ENCODE measurements around the gene PSKH1. TPM values are rescaled to one million over a fixed set of nuclear protein-coding genes. Genes with fewer than 3 reads are reported as not detected.

The PSKH1 gene
- total RNA-seq, 2 experiments from 2014 or later: 21.0 to 21.6 TPM

DNA sequence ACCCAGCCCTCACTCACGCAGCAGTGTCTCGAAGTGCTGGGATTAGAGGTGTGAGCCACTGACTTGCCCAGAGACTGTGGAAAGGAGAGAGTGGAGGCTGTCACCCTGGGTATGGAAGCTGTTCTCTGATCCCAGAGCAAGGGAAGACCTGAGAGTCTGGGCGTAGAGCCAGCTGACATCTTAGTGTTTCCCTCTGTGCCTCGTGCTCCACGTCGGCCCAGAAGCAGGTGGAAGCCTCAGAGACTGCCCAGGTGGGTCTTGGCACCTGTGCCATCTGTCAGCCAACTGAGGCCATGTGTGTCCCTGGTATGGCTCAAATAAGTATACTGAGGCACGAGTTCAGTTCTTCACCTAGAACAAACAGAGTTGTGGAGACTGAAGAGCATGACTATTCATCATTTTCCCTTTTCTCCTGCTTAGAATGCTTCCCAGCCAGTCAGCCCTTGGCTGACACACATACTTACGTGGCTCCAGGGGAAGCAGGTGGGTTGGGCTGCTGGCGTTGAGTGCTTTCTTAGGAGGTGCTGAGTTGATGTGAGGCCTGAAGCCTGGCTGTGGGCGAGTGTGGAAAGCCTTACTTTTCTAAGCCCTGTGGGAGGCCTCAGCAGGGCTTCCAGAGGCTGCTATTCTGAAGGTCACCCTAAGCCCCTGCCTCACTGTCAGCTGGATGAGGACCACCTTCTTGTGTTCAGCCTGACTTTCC lies 30.5 kb downstream of the PSKH1 start:
- H3K36me3 Mint-ChIP-seq: peaks cover 2% of the 10 kb centered on the region
- CTCF ChIA-PET: interaction anchor here (1.1 to 4.5 kb wide), 4 partner anchors 18 to 107 kb away, joined by 4 to 24 read pairs (median 8); partner anchors contain the start of gene PSKH1

GRCh38 chr16:67924140-67924906 lies 31.3 kb downstream of the PSKH1 start:
- Mint-ChIP-seq H3K27ac (no peak overlapping the region), H3K27me3 (no peaks in the 10 kb centered on the region), H3K36me3 (peaks cover 2% of the 10 kb centered on the region), H3K4me1 (peaks cover 8% of the 10 kb centered on the region), H3K9me3 (ENCODE audit: low read depth) (no peaks in the 10 kb centered on the region), H3K4me3 (no peak overlapping the region)
- no peak for ATAC-seq
- CTCF ChIA-PET: interaction anchor here (0.9 to 5.2 kb wide), 7 partner anchors 11 to 403 kb away, joined by 3 to 53 read pairs (median 4); partner anchors contain the start of gene PSKH1
- no peak for DNase-seq

More for the DNA sequence above, 30.5 kb downstream of the PSKH1 start:
- DNase-seq: peak; percentile 40
- no peak overlapping the region for H3K4me3 Mint-ChIP-seq
- H3K27ac Mint-ChIP-seq: no peak overlapping the region
- no peak for ATAC-seq
- H3K9me3 Mint-ChIP-seq (ENCODE audit: low read depth): no peaks in the 10 kb centered on the region
- peaks cover 8% of the 10 kb centered on the region for H3K4me1 Mint-ChIP-seq
- H3K27me3 Mint-ChIP-seq: no peaks in the 10 kb centered on the region

DNA sequence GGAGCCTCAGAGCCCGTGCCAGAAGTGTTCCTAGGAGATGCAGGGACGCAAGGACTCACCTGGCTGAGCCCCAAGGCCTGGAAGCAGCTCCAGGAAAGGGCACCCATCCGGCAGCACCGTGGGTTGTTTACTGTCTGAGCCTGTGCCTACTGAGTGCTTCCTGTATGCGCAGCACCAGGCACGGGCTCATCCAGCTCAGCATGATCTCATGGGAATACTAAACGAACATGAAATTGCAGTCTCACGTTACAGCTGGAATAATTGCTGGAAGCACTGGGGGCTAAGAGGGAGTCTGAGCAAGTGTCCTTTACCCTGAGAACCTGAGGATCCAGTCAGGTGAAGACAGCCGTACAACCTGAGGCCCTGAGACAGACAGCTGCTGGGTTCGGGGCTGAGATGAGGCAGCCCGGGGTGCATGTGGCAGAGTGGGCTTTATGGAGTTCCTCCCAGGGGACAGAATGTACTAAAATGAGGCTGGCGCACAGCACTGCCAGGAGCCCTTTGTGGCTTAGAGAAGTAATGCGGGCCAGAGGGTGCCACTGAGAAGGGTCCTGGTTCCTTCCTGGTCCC lies 33.2 kb downstream of the PSKH1 start:
- H3K9me3 Mint-ChIP-seq (ENCODE audit: low read depth): no peaks in the 10 kb centered on the region
- CTCF ChIA-PET: interaction anchor here (0.9 to 5.2 kb wide), 5 partner anchors 9 to 405 kb away, joined by 3 to 53 read pairs (median 24); no protein-coding TSS in a partner anchor
- H3K4me1 Mint-ChIP-seq: peaks cover 8% of the 10 kb centered on the region
- no peak overlapping the region for H3K4me3 Mint-ChIP-seq
- ATAC-seq (no peak), DNase-seq (no peak)
- no peaks in the 10 kb centered on the region for H3K36me3 Mint-ChIP-seq
- no peak overlapping the region for H3K27ac Mint-ChIP-seq
- no peaks in the 10 kb centered on the region for H3K27me3 Mint-ChIP-seq

GRCh38 chr16:67927131-67927941 lies 34.3 kb downstream of the PSKH1 start:
- H3K27ac Mint-ChIP-seq: no peak overlapping the region

GRCh38 chr16:67928147-67928546 lies 35.1 kb downstream of the PSKH1 start:
- Mint-ChIP-seq H3K4me1 (no peaks in the 10 kb centered on the region), H3K9me3 (ENCODE audit: low read depth) (no peaks in the 10 kb centered on the region), H3K36me3 (no peaks in the 10 kb centered on the region), H3K4me3 (no peak overlapping the region), H3K27me3 (no peaks in the 10 kb centered on the region), H3K27ac (peak overlapping the region; percentile 6)
- CTCF ChIA-PET: interaction anchor here (0.6 to 5.2 kb wide), 25 partner anchors 9 to 407 kb away, joined by 3 to 53 read pairs (median 4); partner anchors contain the start of genes PSKH1 and PSMB10
- DNase-seq: no peak
- ATAC-seq: no peak

More at GRCh38 chr16:67927131-67927941, 34.3 kb downstream of the PSKH1 start:
- ATAC-seq: no peak
- H3K36me3 Mint-ChIP-seq: no peaks in the 10 kb centered on the region
- peaks cover under 1% of the 10 kb centered on the region for H3K4me1 Mint-ChIP-seq
- no peaks in the 10 kb centered on the region for H3K9me3 Mint-ChIP-seq (ENCODE audit: low read depth)
- H3K4me3 Mint-ChIP-seq: no peak overlapping the region
- CTCF ChIA-PET: interaction anchor here (0.9 to 5.2 kb wide), 13 partner anchors 8 to 406 kb away, joined by 3 to 53 read pairs (median 6); partner anchors contain the start of genes PSKH1 and PSMB10
- no peaks in the 10 kb centered on the region for H3K27me3 Mint-ChIP-seq
- peak; percentile 39 for DNase-seq

GRCh38 chr16:67928561-67929364 lies 35.7 kb downstream of the PSKH1 start:
- DNase-seq: peak; percentile 86
- Mint-ChIP-seq H3K4me1 (no peaks in the 10 kb centered on the region), H3K4me3 (no peak overlapping the region), H3K36me3 (peaks cover 3% of the 10 kb centered on the region), H3K9me3 (ENCODE audit: low read depth) (no peaks in the 10 kb centered on the region), H3K27ac (peak overlapping the region; percentile 6), H3K27me3 (no peaks in the 10 kb centered on the region)
- CTCF ChIA-PET: interaction anchor here (0.6 to 5.2 kb wide), 26 partner anchors 9 to 408 kb away, joined by 3 to 53 read pairs (median 4); partner anchors contain the start of genes PSKH1 and PSMB10
- peak; percentile 92 for ATAC-seq

DNA sequence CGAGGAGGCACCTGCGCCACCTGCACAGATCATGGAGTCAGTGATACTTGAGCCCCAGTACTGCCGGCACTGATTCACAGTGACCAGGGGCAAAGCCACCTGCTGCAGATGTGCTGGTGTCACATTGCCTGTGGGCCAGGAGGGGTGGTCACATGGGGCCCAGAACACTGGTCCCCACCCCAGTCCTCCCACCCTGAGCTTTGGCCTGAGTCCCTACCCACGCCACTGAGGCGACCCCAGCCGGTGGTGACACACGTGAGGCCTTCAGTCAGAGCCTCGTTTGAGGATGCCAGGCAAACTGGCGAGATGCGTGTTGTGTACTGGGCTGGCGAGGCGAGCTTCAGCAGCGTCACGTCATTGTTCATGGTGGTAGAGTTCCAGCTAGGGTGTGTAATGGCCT lies 37.1 kb downstream of the PSKH1 start:
- peak; percentile 41 for DNase-seq
- H3K4me3 Mint-ChIP-seq: no peak overlapping the region
- H3K4me1 Mint-ChIP-seq: peaks cover 11% of the 10 kb centered on the region
- H3K27me3 Mint-ChIP-seq: no peaks in the 10 kb centered on the region
- ATAC-seq: no peak
- H3K9me3 Mint-ChIP-seq (ENCODE audit: low read depth): no peaks in the 10 kb centered on the region
- no peak overlapping the region for H3K27ac Mint-ChIP-seq
- CTCF ChIA-PET: interaction anchor here (1.3 to 2.0 kb wide), 2 partner anchors 47 to 115 kb away, joined by 4 to 12 read pairs; no protein-coding TSS in a partner anchor
- H3K36me3 Mint-ChIP-seq: peaks cover 17% of the 10 kb centered on the region

- no peaks in the 10 kb centered on the region for H3K27me3 Mint-ChIP-seq
- H3K4me3 Mint-ChIP-seq: no peak overlapping the region
- H3K9me3 Mint-ChIP-seq (ENCODE audit: low read depth): no peaks in the 10 kb centered on the region
- no peak for DNase-seq
- ATAC-seq: no peak
- H3K4me1 Mint-ChIP-seq: peaks cover 15% of the 10 kb centered on the region
- CTCF ChIA-PET: interaction anchor here (1.3 to 2.0 kb wide), 3 partner anchors 47 to 115 kb away, joined by 4 to 12 read pairs (median 8); partner anchors contain the start of gene NRN1L
- no peak overlapping the region for H3K27ac Mint-ChIP-seq
- peaks cover 22% of the 10 kb centered on the region for H3K36me3 Mint-ChIP-seq
These were observed 37.7 kb downstream of the PSKH1 start for GRCh38 chr16:67930678-67931211.

GRCh38 chr16:67931712-67932461 lies 38.8 kb downstream of the PSKH1 start, which contains the start of gene CTRL:
TSS of gene CTRL (minus strand) at chr16:67931862. CDS start at chr16:67931852, 10 bp downstream.
- peak within 1 kb of the TSS; percentile 50 for H3K27ac Mint-ChIP-seq
- H3K9me3 Mint-ChIP-seq (ENCODE audit: low read depth): no peaks in the 10 kb centered on the region
- DNase-seq (no peak), ATAC-seq (no peak)
- H3K4me3 Mint-ChIP-seq: no peak within 1 kb of the TSS
- CTCF ChIA-PET: interaction anchor here (0.6 to 2.0 kb wide), 5 partner anchors 48 to 397 kb away, joined by 3 to 12 read pairs (median 7); partner anchors contain the start of gene NRN1L
- H3K27me3 Mint-ChIP-seq: no peaks in the 10 kb centered on the region
- peaks cover 25% of the 10 kb centered on the region for H3K36me3 Mint-ChIP-seq
- H3K4me1 Mint-ChIP-seq: peaks cover 16% of the 10 kb centered on the region

DNA sequence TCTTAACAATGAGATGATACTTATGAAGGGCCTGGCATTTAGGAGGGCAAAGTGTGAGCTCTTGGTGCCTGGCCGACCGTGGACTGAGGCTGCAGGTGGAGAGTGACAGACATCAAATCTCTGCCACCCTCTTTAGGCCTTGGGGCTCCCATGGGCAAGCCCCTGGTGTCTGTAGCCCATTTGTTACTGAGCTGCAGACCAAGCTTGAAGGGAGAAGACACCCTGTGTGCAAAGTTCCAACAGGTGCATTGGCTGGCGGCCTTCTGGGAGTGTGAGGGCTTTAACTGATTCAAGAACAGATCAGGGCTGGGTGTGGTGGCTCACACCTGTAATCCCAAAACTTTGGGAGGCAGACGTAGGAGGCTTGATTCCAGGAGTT lies 39.4 kb downstream of the PSKH1 start:
- DNase-seq (no peak), ATAC-seq (no peak)
- Mint-ChIP-seq H3K36me3 (peaks cover 25% of the 10 kb centered on the region), H3K4me1 (peaks cover 21% of the 10 kb centered on the region), H3K9me3 (ENCODE audit: low read depth) (no peaks in the 10 kb centered on the region), H3K4me3 (no peak overlapping the region), H3K27me3 (no peaks in the 10 kb centered on the region), H3K27ac (no peak overlapping the region)
- CTCF ChIA-PET: interaction anchor here (0.8 to 1.8 kb wide), 3 partner anchors 49 to 116 kb away, joined by 4 to 7 read pairs (median 4); no protein-coding TSS in a partner anchor

- DNase-seq: no peak
- Mint-ChIP-seq H3K27me3 (no peaks in the 10 kb centered on the region), H3K4me1 (peaks cover 22% of the 10 kb centered on the region), H3K9me3 (ENCODE audit: low read depth) (no peaks in the 10 kb centered on the region), H3K36me3 (peaks cover 25% of the 10 kb centered on the region), H3K4me3 (no peak overlapping the region), H3K27ac (peak overlapping the region; percentile 36)
- no peak for ATAC-seq
- CTCF ChIA-PET: interaction anchor here (0.5 to 4.5 kb wide), 4 partner anchors 42 to 413 kb away, joined by 3 to 35 read pairs (median 16); partner anchors contain the start of gene NRN1L
These were observed 40.8 kb downstream of the PSKH1 start for GRCh38 chr16:67933805-67934204.

Measured in activated CD8-positive, alpha-beta memory T cell treated with anti-CD3 and anti-CD28 coated beads, Interleukin-2, amount 10 ng/mL, durations not matched to agents 7 days and 5 days (primary cell).